ENCODE measurements around the gene ACTR1B. TPM values are rescaled to one million over a fixed set of nuclear protein-coding genes. Genes with fewer than 3 reads are reported as not detected.

The ACTR1B gene
- total RNA-seq, 2 donors from 2014 or later: 80.3 to 128 TPM

DNA sequence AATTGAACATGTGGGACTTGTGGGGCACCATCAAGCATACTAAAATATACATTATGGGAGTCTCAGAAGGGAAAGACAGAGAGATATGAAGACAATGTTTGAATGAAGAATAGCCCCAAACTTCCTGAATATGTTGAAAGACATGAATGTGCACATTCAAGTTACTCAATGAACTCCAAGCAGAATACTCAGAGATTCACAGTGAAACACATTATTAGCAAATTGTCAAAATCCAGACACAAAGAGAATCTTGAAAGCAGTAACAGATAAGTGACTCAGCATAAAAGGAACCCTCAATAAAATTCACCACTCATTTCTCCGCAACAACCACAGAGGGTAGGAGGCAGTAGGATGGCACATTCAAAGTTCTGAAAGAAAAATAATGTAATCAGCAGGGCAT is 14.5 kb upstream of the ACTR1B start:
- no peaks in the 10 kb centered on the region for H3K36me3 ChIP-seq
- no peaks in the 10 kb centered on the region for H3K27me3 ChIP-seq (replicated peaks; ENCODE audit: insufficient read depth)
- H3K4me3 ChIP-seq: no peak overlapping the region
- TF ChIP-seq, protein P1, sequence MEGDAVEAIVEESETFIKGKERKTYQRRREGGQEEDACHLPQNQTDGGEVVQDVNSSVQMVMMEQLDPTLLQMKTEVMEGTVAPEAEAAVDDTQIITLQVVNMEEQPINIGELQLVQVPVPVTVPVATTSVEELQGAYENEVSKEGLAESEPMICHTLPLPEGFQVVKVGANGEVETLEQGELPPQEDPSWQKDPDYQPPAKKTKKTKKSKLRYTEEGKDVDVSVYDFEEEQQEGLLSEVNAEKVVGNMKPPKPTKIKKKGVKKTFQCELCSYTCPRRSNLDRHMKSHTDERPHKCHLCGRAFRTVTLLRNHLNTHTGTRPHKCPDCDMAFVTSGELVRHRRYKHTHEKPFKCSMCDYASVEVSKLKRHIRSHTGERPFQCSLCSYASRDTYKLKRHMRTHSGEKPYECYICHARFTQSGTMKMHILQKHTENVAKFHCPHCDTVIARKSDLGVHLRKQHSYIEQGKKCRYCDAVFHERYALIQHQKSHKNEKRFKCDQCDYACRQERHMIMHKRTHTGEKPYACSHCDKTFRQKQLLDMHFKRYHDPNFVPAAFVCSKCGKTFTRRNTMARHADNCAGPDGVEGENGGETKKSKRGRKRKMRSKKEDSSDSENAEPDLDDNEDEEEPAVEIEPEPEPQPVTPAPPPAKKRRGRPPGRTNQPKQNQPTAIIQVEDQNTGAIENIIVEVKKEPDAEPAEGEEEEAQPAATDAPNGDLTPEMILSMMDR (IDR thresholded peaks at IDR 0.05): no peak
- DNase-seq (ENCODE audit: low spot score) (no peak), ATAC-seq (ENCODE audit: insufficient number of reproducible peaks, low FRiP score, low read depth) (no peak)
- H3K9me3 ChIP-seq: no peaks in the 10 kb centered on the region
- H3K27ac ChIP-seq: no peak overlapping the region
- peaks cover 0 to 13% of the 10 kb centered on the region in 2 donors for H3K4me1 ChIP-seq (ENCODE audit: control insufficient read depth in 1 of 2, low read depth in 2 of 2)

DNA sequence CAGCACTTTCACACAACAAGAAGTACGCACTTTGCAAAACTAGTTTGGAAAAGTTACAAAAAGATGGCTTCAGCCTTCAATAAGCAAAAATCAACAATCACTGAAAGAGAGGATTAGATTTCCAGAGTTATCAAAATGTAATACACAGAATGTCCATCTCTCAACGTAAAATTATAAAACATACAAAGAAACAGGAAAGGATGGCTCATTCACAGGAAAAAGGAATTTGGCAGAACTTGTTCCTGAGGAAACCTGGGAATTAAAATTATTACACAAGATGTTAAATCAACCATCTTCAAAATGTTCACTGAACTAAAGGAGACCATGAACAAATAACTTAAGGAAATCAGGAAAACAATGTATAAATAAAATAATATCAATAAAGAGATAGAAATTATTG is 13.6 kb upstream of the ACTR1B start:
- H3K27me3 ChIP-seq (replicated peaks; ENCODE audit: insufficient read depth): no peaks in the 10 kb centered on the region
- no peak for DNase-seq (ENCODE audit: low spot score)
- ATAC-seq (ENCODE audit: insufficient number of reproducible peaks, low FRiP score, low read depth): no peak
- H3K36me3 ChIP-seq: no peaks in the 10 kb centered on the region
- TF ChIP-seq, protein P1 (IDR thresholded peaks at IDR 0.05): no peak
- peaks cover 0 to 9% of the 10 kb centered on the region in 2 donors for H3K4me1 ChIP-seq (ENCODE audit: control insufficient read depth in 1 of 2, low read depth in 2 of 2)
- no peaks in the 10 kb centered on the region for H3K9me3 ChIP-seq
- no peak overlapping the region for H3K4me3 ChIP-seq
- H3K27ac ChIP-seq: no peak overlapping the region

DNA sequence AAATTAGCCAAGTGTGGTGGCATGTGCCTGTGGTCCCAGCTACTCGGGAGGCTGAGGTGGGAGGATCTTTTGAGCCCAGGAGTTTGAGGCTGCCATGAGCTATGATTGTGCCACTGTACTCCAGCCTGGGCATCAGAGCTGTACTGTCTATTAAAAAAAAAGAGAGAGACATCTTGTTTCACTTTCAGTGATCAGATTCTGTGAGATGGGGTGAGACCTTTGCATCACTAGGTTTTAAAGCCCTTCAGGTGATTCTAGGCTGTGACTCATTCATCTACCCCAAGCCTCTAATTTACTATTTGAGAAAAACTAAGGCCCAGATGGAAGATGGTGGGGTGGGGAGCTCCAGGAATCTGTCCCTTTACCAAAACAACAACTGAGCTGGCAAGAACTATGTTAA is 12.8 kb upstream of the ACTR1B start:
- no peaks in the 10 kb centered on the region for H3K36me3 ChIP-seq
- H3K4me1 ChIP-seq (ENCODE audit: control insufficient read depth in 1 of 2, low read depth in 2 of 2): peaks cover 0 to under 1% of the 10 kb centered on the region in 2 donors
- no peaks in the 10 kb centered on the region for H3K9me3 ChIP-seq
- no peak overlapping the region for H3K27ac ChIP-seq
- ATAC-seq (ENCODE audit: insufficient number of reproducible peaks, low FRiP score, low read depth): no peak
- H3K27me3 ChIP-seq (replicated peaks; ENCODE audit: insufficient read depth): no peaks in the 10 kb centered on the region
- no peak for DNase-seq (ENCODE audit: low spot score)
- TF ChIP-seq, protein P1 (IDR thresholded peaks at IDR 0.05): no peak
- no peak overlapping the region for H3K4me3 ChIP-seq

- H3K27ac ChIP-seq: no peak overlapping the region
Observed at GRCh38 chr2:97675430-97676113, 11.7 kb upstream of the ACTR1B start.

DNA sequence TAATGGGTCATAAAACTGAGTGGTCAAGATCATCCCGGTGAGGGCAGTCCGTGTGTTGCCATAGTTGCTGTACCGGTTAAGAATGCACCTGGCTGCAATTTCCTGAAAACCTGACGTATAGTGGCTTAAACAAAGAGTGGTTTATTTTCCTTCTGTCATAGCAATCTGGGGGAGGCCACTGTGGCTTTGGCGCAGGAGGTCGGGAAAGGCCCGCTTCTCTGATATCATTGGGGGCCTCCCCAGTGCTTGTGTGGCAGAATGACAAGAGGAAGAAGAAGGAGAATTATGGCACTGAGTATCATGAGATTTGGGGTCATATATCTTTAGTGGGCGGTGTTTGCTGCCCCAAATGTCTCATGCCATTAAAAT is 10.1 kb upstream of the ACTR1B start:
- ATAC-seq (ENCODE audit: insufficient number of reproducible peaks, low FRiP score, low read depth) (no peak), DNase-seq (ENCODE audit: low spot score) (no peak)
- no peaks in the 10 kb centered on the region for H3K36me3 ChIP-seq

More at GRCh38 chr2:97675430-97676113, 11.7 kb upstream of the ACTR1B start:
- H3K27me3 ChIP-seq (replicated peaks; ENCODE audit: insufficient read depth): no peaks in the 10 kb centered on the region
- no peaks in the 10 kb centered on the region for H3K9me3 ChIP-seq
- no peak overlapping the region for H3K4me3 ChIP-seq
- H3K36me3 ChIP-seq: no peaks in the 10 kb centered on the region
- no peaks in the 10 kb centered on the region for H3K4me1 ChIP-seq (ENCODE audit: control insufficient read depth in 1 of 2, low read depth in 2 of 2)
- DNase-seq (ENCODE audit: low spot score) (no peak), ATAC-seq (ENCODE audit: insufficient number of reproducible peaks, low FRiP score, low read depth) (no peak)
- TF ChIP-seq, protein P1 (IDR thresholded peaks at IDR 0.05): no peak

More for the DNA sequence above, 10.1 kb upstream of the ACTR1B start:
- TF ChIP-seq, protein P1 (IDR thresholded peaks at IDR 0.05): no peak
- Histone ChIP-seq H3K4me3 (no peak overlapping the region), H3K4me1 (ENCODE audit: control insufficient read depth in 1 of 2, low read depth in 2 of 2) (no peaks in the 10 kb centered on the region), H3K9me3 (no peaks in the 10 kb centered on the region), H3K27ac (no peak overlapping the region), H3K27me3 (replicated peaks; ENCODE audit: insufficient read depth) (no peaks in the 10 kb centered on the region)
